GM12864 (cell line): Measurements from ENCODE around the gene RNF114.

Experiments used
- DNase-seq: peaks from one replicate; pipeline ENCODE4 v3.0.0-alpha.2; 2011; ENCODE audit warnings: low read depth
- H3K4me3 ChIP-seq: 2 replicates; pipeline ENCODE4 v1.5.1; 2011; ENCODE audit warnings: mild to moderate bottlenecking, low read depth, low read length, control low read depth
- TF ChIP-seq, protein P1 (sequence below): IDR thresholded peaks from 2 replicates; pipeline ENCODE4 v1.5.1; 2011; ENCODE audit warnings: low read depth, mild to moderate bottlenecking, moderate library complexity, low read length, control low read depth, inconsistent platforms; ENCODE audit errors: missing control alignments

Gene RNF114

GRCh38 chr20:49935746-49936152, 448 bp upstream of the RNF114 start:
- TF ChIP-seq, protein P1, sequence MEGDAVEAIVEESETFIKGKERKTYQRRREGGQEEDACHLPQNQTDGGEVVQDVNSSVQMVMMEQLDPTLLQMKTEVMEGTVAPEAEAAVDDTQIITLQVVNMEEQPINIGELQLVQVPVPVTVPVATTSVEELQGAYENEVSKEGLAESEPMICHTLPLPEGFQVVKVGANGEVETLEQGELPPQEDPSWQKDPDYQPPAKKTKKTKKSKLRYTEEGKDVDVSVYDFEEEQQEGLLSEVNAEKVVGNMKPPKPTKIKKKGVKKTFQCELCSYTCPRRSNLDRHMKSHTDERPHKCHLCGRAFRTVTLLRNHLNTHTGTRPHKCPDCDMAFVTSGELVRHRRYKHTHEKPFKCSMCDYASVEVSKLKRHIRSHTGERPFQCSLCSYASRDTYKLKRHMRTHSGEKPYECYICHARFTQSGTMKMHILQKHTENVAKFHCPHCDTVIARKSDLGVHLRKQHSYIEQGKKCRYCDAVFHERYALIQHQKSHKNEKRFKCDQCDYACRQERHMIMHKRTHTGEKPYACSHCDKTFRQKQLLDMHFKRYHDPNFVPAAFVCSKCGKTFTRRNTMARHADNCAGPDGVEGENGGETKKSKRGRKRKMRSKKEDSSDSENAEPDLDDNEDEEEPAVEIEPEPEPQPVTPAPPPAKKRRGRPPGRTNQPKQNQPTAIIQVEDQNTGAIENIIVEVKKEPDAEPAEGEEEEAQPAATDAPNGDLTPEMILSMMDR, result no peak
- DNase-seq, result no peak
- peak overlapping the region; percentile 71 for H3K4me3 ChIP-seq

DNA sequence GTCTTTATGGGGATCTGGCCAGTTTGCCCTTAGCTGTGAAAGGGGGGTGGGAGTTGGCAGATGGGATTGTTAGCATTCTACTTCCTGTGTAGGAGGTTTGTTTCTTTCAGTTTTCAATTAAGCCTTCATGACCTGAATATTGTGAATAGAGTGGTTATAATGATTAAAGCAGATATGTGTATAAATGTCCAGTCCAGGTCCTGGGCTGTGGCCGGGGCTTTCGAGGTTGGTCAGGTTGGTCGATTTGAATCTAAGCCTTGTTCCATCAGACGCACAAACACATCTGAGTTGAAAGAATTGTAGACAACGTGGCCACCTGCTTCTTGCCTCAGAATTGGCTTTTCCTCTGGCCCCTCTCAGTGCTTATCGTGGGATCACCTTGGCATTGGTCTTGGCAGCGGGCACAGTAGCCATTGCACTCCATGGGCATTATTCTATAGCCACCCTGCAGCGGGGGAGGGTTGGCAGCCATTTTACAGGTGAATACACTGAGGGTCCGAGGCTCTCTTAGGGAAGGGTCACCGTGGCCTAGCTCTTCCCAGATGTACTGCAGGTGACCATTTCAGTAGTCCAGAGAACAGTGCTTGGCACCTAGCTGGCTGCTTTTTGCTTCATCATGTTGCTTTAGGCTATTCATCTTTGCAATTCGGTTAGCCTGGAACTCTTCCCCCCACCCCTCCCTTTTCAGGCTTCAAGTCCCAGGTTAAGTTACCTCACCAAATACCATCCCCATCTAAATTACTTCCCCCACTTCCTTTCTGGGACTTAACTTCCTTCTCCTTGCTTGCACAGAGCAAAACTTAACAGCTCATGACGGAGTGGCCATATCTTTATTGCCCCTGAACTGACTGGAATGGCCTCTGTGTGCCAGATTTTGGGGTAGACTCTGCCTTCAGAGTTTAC, 1.1 kb downstream of the RNF114 start:
- DNase-seq, result no peak
- H3K4me3 ChIP-seq, result peak overlapping the region; percentile 71
- TF ChIP-seq, protein P1, result no peak

GRCh38 chr20:49938173-49939163, 2.3 kb downstream of the RNF114 start:
- H3K4me3 ChIP-seq, result peak overlapping the region; percentile 71; the same call in 1 of the 2 replicates
- TF ChIP-seq, protein P1, result no peak
- DNase-seq, result no peak

DNA sequence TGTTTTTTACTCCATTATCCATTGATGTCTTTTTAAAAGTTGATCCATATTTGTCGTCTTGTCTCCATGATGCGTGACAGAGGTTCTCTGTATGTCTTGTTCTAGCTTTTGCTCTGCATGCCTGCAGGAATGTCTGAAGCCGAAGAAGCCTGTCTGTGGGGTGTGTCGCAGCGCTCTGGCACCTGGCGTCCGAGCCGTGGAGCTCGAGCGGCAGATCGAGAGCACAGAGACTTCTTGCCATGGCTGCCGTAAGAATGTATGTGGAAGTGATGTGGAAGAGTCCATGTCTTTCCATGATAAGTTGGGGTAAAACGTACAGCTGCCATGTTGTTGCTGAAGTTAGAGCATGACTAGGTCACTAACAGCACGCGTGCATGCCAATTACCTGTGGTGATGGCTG, 5.3 kb downstream of the RNF114 start:
- TF ChIP-seq, protein P1, result no peak
- DNase-seq, result no peak
- no peak overlapping the region for H3K4me3 ChIP-seq

- H3K4me3 ChIP-seq, result no peak overlapping the region
- DNase-seq, result no peak
- TF ChIP-seq, protein P1, result no peak
Measured at GRCh38 chr20:49942303-49942702, 6.1 kb downstream of the RNF114 start.

DNA sequence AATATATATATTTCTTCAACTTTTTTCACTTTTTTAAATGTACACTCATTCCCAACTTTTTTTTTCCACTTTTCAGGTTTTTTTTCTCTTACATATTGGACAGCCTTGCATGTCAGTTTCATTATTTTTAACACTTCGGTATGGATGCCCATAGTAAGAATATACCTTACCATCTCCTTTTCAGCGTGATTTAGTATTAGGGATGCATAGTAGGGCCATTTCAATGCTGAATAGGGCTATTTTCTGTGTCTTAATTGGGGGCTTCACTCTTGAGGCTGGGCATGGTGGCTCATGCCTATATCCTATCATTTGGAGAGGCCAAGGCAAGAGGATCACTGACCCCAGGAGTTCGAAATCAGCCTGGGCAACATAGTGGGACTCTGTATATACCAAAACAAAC, 6.7 kb downstream of the RNF114 start:
- TF ChIP-seq, protein P1, result no peak
- no peak for DNase-seq
- H3K4me3 ChIP-seq, result no peak overlapping the region
